HCT116 (cell line): Measurements from ENCODE around the gene DCHS1. TPM values are rescaled to one million over a fixed set of nuclear protein-coding genes. Genes with fewer than 3 reads are reported as not detected.

ENCODE experiments used
- ATAC-seq: fragments of 200-7000 bp; cut with Tn5 transposase; 2 replicates; pipeline ENCODE4 v1.9.1; 2020; ENCODE audit warnings: mild to moderate bottlenecking, moderate library complexity
- BruUV-seq: library from RNA; stranded (reverse); fragments of 400-500 nt; replicated peaks from 2 replicates; lab custom pipeline; 2021; lab: Mats Ljungman, UMichigan
- CTCF ChIA-PET: fragments of 300-600 bp; sonication (Branson Sonifier 250); formaldehyde crosslinking; loops from one replicate; lab custom pipeline; 2021; ENCODE audit warnings: antibody characterized with exemption; lab: Charles Lee
- POLR2A ChIA-PET: fragments of 300-600, 350-600 bp; sonication (Branson Sonifier 250); formaldehyde crosslinking; loops from one replicate; lab custom pipeline; 2021; ENCODE audit warnings: antibody characterized with exemption; lab: Charles Lee
- RAD21 ChIA-PET, 2 experiments: fragments of 300-600 bp; sonication (Branson Sonifier 250); formaldehyde crosslinking; loops; one replicate each; lab custom pipeline; 2023; ENCODE audit warnings: low total read pairs in 2 of 2; ENCODE audit not compliant: uncharacterized antibody in 2 of 2, unreplicated experiment in 2 of 2, low non-redundant PET in 1 of 2; lab: Charles Lee
- DNase-seq: peaks from one replicate; pipeline ENCODE4 v3.0.0-alpha.2; 2010; ENCODE audit warnings: low read depth, low spot score
- H2AFZ ChIP-seq: fragments of 200-600 bp; shearing (Covaris generic), sonication (generic); 2 replicates; pipeline ENCODE4 v1.6.1; 2017; ENCODE audit warnings: low read depth, mixed run types, mixed read lengths, antibody characterized with exemption, low read length; ENCODE audit not compliant: poor library complexity, severe bottlenecking
- H3K27ac ChIP-seq: 2 replicates; pipeline ENCODE4 v1.5.1; 2012; ENCODE audit warnings: low read depth, low read length
- H3K27me3 ChIP-seq: fragments of 200-600 bp; sonication (generic); 2 replicates; pipeline ENCODE4 v1.6.1; 2016; ENCODE audit warnings: mixed run types, low read length, mixed read lengths; ENCODE audit not compliant: insufficient read depth
- H3K36me3 ChIP-seq, 2 experiments: fragments of 200-500 bp in 1 of 2; fragments of 200-600 bp in 1 of 2; sonication (Bioruptor generic) in 1 of 2; sonication (generic) in 1 of 2; 2 replicates each; pipeline versions ENCODE4 v1.5.1 to v1.6.1; 2014 to 2016; ENCODE audit warnings: low read length in 2 of 2, inconsistent platforms in 1 of 2, mixed read lengths in 1 of 2, mixed run types in 1 of 2; ENCODE audit not compliant: insufficient read depth in 2 of 2, control insufficient read depth in 1 of 2
- H3K4me1 ChIP-seq, 2 experiments: fragments of 200-600 bp in 1 of 2; sonication (generic) in 1 of 2; 2 replicates each; pipeline versions ENCODE4 v1.5.1 to v1.6.1; 2012 to 2017; ENCODE audit warnings: low read length in 2 of 2, inconsistent platforms in 1 of 2, mild to moderate bottlenecking in 1 of 2, mixed read lengths in 1 of 2, mixed run types in 1 of 2, moderate library complexity in 1 of 2; ENCODE audit not compliant: insufficient read depth in 2 of 2, control insufficient read depth in 1 of 2
- H3K4me2 ChIP-seq: fragments of 200-600 bp; sonication (generic); 2 replicates; pipeline ENCODE4 v1.6.1; 2017; ENCODE audit warnings: mixed run types, low read length, mixed read lengths
- H3K4me3 ChIP-seq, 2 experiments: fragments of 200-600 bp in 1 of 2; sonication (generic) in 1 of 2; replicated peaks in 1 of 2; 2 replicates each; pipeline ENCODE4 v1.5.1; 2011 to 2016; ENCODE audit warnings: low read length in 2 of 2, control low read depth in 1 of 2, low read depth in 1 of 2, mild to moderate bottlenecking in 1 of 2, mixed read lengths in 1 of 2, mixed run types in 1 of 2
- H3K79me2 ChIP-seq: fragments of 200-600 bp; sonication (generic); 2 replicates; pipeline ENCODE4 v1.6.1; 2017; ENCODE audit warnings: mild to moderate bottlenecking, mixed run types, low read length, moderate library complexity, mixed read lengths; ENCODE audit not compliant: insufficient read depth
- H3K9ac ChIP-seq: fragments of 200-600 bp; sonication (generic); 2 replicates; pipeline ENCODE4 v1.6.1; 2016; ENCODE audit warnings: low read length, mixed read lengths
- H3K9me2 ChIP-seq: fragments of 200-600 bp; sonication (generic), shearing (Covaris generic); 2 replicates; pipeline ENCODE4 v1.6.1; 2017; ENCODE audit warnings: mixed run types, mild to moderate bottlenecking, moderate library complexity; ENCODE audit not compliant: insufficient read depth
- H3K9me3 ChIP-seq, 2 experiments: fragments of 200-500 bp in 1 of 2; fragments of 200-600 bp in 1 of 2; sonication (Bioruptor generic) in 1 of 2; sonication (generic) in 1 of 2; 2 replicates each; pipeline ENCODE4 v1.6.1; 2014 to 2017; ENCODE audit warnings: low read length in 2 of 2, mixed read lengths in 2 of 2, inconsistent platforms in 1 of 2, low read depth in 1 of 2, mild to moderate bottlenecking in 1 of 2, mixed run types in 1 of 2, moderate library complexity in 1 of 2; ENCODE audit not compliant: control insufficient read depth in 1 of 2, insufficient read depth in 1 of 2
- H4K20me1 ChIP-seq: fragments of 200-600 bp; sonication (generic), shearing (Covaris generic); 2 replicates; pipeline ENCODE4 v1.6.1; 2017; ENCODE audit warnings: mixed run types, mild to moderate bottlenecking, moderate library complexity; ENCODE audit not compliant: insufficient read depth
- ATF3 ChIP-seq: IDR thresholded peaks from 2 replicates; pipeline ENCODE4 v1.6.1; 2012
- CBX3 ChIP-seq: IDR thresholded peaks from 2 replicates; pipeline ENCODE4 v1.6.1; 2012; ENCODE audit warnings: low read depth
- CEBPB ChIP-seq: IDR thresholded peaks from 2 replicates; pipeline ENCODE4 v1.6.1; 2012; ENCODE audit warnings: low read depth
- ELF1 ChIP-seq: IDR thresholded peaks from 2 replicates; pipeline ENCODE4 v1.6.1; 2012; ENCODE audit warnings: low read depth, borderline replicate concordance
- EZH2 ChIP-seq: fragments of 200-600 bp; sonication (generic); IDR thresholded peaks from 2 replicates; pipeline ENCODE4 v1.6.1; 2017; ENCODE audit warnings: antibody characterized with exemption, mixed run types
- FOSL1 ChIP-seq: IDR thresholded peaks from 2 replicates; pipeline ENCODE4 v1.6.1; 2012; ENCODE audit warnings: low read depth
- MAX ChIP-seq: IDR thresholded peaks from 2 replicates; pipeline ENCODE4 v1.6.1; 2012
- POLR2A ChIP-seq: IDR thresholded peaks from 2 replicates; pipeline ENCODE4 v1.7.0; 2011; ENCODE audit warnings: borderline replicate concordance; ENCODE audit not compliant: insufficient read depth, insufficient read length; ENCODE audit errors: extremely low read depth
- POLR2AphosphoS5 ChIP-seq: IDR thresholded peaks from 2 replicates; pipeline ENCODE4 v1.6.1; 2011; ENCODE audit warnings: mild to moderate bottlenecking, low read depth, low read length, moderate library complexity
- REST ChIP-seq: IDR thresholded peaks from 2 replicates; pipeline ENCODE4 v1.6.1; 2012; ENCODE audit warnings: low read depth
- YY1 ChIP-seq: IDR thresholded peaks from 2 replicates; pipeline ENCODE4 v1.6.1; 2011; ENCODE audit warnings: low read length, low read depth, moderate library complexity, mild to moderate bottlenecking; ENCODE audit not compliant: insufficient replicate concordance; ENCODE audit errors: extremely low read depth
- ZBTB33 ChIP-seq: IDR thresholded peaks from 2 replicates; pipeline ENCODE4 v1.6.1; 2011; ENCODE audit warnings: mild to moderate bottlenecking, low read length, moderate library complexity; ENCODE audit not compliant: insufficient replicate concordance; ENCODE audit errors: extremely low read depth
- ZFX ChIP-seq: fragments of 450-650 bp; IDR thresholded peaks from 2 replicates; pipeline ENCODE4 v1.6.1; 2017
- intact Hi-C: fragments of 100-400 bp; cut with micrococcal nuclease; formaldehyde crosslinking; loops from 2 replicates; pipeline ENCODE4 v1.10.0; 2022
- total RNA-seq: library from RNA; stranded (reverse); gene quantifications from one replicate; pipeline ENCODE4 v1.2.1, GENCODE V29; 2021; ENCODE audit not compliant: unreplicated experiment

Gene DCHS1
- total RNA-seq, 1 experiment from 2014 or later = 0.30 TPM

GRCh38 chr11:6610591-6610990, 45.0 kb downstream of the DCHS1 start (continued):
- no peak for TF ChIP-seq ATF3
- no peak for TF ChIP-seq CEBPB
- TF ChIP-seq MAX = no peak
- no peak for TF ChIP-seq FOSL1
- TF ChIP-seq POLR2AphosphoS5 = no peak; the same call in 1 of the 2 replicates
- no peak for TF ChIP-seq EZH2
- TF ChIP-seq CBX3 = no peak
- no peak for TF ChIP-seq YY1

- DNase-seq = no peak
- peaks cover 25 to 56% of the 10 kb centered on the region in 2 experiments for H3K4me1 ChIP-seq
- no peak overlapping the region for H3K4me2 ChIP-seq
- RAD21 ChIA-PET = no interaction called here
- H3K27me3 ChIP-seq = no peaks in the 10 kb centered on the region
- H3K27ac ChIP-seq = no peak overlapping the region; the same call in 1 of the 2 replicates
- TF ChIP-seq ELF1 (no peak), POLR2A (peak; percentile 25), ZFX (no peak), REST (no peak), ZBTB33 (no peak)
- peaks cover 58% of the 10 kb centered on the region for H3K79me2 ChIP-seq
- no peak overlapping the region for H3K9ac ChIP-seq
- POLR2A ChIA-PET = interaction anchor here (1.6 kb wide), 1 partner anchor 9 kb away, joined by 5 read pairs; the partner anchor contains the start of gene TPP1
- ATAC-seq = no peak
- no peak overlapping the region for H2AFZ ChIP-seq
- no peaks in the 10 kb centered on the region for H3K9me3 ChIP-seq
- BruUV-seq = no TSS peak
- no peak overlapping the region for H3K4me3 ChIP-seq
- intact Hi-C loops = no loop called here
- no peaks in the 10 kb centered on the region for H4K20me1 ChIP-seq
- no peaks in the 10 kb centered on the region for H3K9me2 ChIP-seq
- peaks cover 21 to 43% of the 10 kb centered on the region in 2 experiments for H3K36me3 ChIP-seq
- CTCF ChIA-PET = no interaction called here
Measured at GRCh38 chr11:6609502-6610015, 46.0 kb downstream of the DCHS1 start.
